ENCODE results near the gene DBNDD2.

Gene DBNDD2

DNA sequence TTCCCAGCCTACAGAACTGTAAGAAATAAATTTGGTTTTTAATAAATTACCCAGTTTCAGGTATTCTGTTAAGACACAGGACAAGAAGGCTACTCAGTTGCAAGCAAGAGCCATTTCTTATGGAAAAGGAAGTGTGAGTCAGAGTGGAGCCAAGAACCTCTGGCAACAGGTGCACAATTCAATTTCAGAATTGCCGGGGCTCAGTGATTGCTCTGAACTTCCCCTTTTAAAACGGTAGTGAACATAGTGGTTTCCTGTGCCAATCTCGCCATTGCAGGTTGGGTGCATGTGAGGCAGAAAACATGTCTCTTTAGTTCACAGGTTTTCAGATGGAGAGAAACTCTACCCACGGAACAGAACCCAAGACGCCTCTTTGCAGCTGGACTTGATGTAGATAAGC is 24.2 kb downstream of the DBNDD2 start:
- no peak for DNase-seq
- no peak overlapping the region for H3K4me3 ChIP-seq
- no peaks in the 10 kb centered on the region for H3K27me3 ChIP-seq
- peaks cover 0 to 13% (median 0%) of the 10 kb centered on the region in 4 donors for H3K4me1 ChIP-seq
- H3K9me3 ChIP-seq, result no peaks in the 10 kb centered on the region
- peak overlapping the region in 1 of 2 donors; percentile 52 for H3K27ac ChIP-seq
- H3K36me3 ChIP-seq, result peaks cover 0 to 6% (median 0%) of the 10 kb centered on the region in 3 donors
- intact Hi-C loops (cut with DNase I; ENCODE audit: low total_unique reads), result no loop called here
- TF ChIP-seq, protein P1, sequence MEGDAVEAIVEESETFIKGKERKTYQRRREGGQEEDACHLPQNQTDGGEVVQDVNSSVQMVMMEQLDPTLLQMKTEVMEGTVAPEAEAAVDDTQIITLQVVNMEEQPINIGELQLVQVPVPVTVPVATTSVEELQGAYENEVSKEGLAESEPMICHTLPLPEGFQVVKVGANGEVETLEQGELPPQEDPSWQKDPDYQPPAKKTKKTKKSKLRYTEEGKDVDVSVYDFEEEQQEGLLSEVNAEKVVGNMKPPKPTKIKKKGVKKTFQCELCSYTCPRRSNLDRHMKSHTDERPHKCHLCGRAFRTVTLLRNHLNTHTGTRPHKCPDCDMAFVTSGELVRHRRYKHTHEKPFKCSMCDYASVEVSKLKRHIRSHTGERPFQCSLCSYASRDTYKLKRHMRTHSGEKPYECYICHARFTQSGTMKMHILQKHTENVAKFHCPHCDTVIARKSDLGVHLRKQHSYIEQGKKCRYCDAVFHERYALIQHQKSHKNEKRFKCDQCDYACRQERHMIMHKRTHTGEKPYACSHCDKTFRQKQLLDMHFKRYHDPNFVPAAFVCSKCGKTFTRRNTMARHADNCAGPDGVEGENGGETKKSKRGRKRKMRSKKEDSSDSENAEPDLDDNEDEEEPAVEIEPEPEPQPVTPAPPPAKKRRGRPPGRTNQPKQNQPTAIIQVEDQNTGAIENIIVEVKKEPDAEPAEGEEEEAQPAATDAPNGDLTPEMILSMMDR (IDR thresholded peaks at IDR 0.05), result no peak

DNA sequence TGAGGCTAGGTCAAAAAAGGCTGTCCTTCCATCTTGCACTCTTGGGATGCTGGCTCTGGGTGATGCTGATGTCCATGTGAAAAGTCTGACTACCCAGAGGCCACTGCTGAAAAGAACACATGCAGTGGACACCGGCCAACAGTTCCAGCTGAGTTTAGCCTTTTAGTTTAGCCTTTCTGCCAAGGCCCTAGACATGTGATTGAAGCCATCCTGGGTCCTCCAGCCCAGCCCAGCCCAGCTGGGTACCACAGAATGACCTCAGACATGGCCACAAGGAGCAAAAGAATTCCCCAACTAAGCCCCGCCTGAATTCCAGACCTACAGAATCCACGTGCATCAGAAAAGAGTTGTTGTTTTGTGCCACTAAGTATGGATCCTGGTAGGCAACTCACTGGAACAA is 25.2 kb downstream of the DBNDD2 start:
- H3K9me3 ChIP-seq, result no peaks in the 10 kb centered on the region
- H3K27ac ChIP-seq, result peak overlapping the region; percentile 36 to 52
- H3K36me3 ChIP-seq, result no peaks in the 10 kb centered on the region
- peak; percentile 68 to 92 for DNase-seq
- intact Hi-C loops (cut with DNase I; ENCODE audit: low total_unique reads), result no loop called here
- TF ChIP-seq, protein P1 (IDR thresholded peaks at IDR 0.05), result no peak
- H3K4me1 ChIP-seq, result peaks cover 0 to 13% (median 0%) of the 10 kb centered on the region in 4 donors
- no peak overlapping the region for H3K4me3 ChIP-seq
- no peaks in the 10 kb centered on the region for H3K27me3 ChIP-seq

DNA sequence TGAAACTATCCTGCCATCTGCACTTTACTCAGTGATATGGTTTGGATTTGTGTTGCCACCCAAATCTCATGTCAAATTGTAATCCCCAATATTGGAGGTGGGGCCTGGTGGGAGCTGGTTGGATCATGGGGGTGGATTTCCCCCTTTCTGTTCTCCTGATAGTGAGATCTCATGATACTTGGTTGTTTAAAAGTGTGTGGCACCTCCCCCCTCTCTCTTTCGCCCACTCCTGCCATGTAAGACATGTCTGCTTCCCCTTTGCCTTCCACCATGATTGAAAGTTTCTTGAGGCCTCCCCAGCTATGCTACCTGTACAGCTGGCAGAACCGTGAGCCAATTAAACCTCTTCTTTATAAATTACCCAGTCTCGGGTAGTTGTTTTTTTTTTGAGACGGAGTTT is 25.9 kb downstream of the DBNDD2 start:
- Histone ChIP-seq H3K27ac (peak overlapping the region; percentile 36 to 52), H3K27me3 (no peaks in the 10 kb centered on the region), H3K9me3 (no peaks in the 10 kb centered on the region), H3K4me1 (peaks cover 0 to 13% (median 0%) of the 10 kb centered on the region in 4 donors), H3K36me3 (no peaks in the 10 kb centered on the region), H3K4me3 (no peak overlapping the region)
- intact Hi-C loops (cut with DNase I; ENCODE audit: low total_unique reads), result loop anchor here (2.0 kb wide), 1 partner anchor 61 kb away; no protein-coding TSS in a partner anchor
- no peak for DNase-seq
- TF ChIP-seq, protein P1 (IDR thresholded peaks at IDR 0.05), result no peak

DNA sequence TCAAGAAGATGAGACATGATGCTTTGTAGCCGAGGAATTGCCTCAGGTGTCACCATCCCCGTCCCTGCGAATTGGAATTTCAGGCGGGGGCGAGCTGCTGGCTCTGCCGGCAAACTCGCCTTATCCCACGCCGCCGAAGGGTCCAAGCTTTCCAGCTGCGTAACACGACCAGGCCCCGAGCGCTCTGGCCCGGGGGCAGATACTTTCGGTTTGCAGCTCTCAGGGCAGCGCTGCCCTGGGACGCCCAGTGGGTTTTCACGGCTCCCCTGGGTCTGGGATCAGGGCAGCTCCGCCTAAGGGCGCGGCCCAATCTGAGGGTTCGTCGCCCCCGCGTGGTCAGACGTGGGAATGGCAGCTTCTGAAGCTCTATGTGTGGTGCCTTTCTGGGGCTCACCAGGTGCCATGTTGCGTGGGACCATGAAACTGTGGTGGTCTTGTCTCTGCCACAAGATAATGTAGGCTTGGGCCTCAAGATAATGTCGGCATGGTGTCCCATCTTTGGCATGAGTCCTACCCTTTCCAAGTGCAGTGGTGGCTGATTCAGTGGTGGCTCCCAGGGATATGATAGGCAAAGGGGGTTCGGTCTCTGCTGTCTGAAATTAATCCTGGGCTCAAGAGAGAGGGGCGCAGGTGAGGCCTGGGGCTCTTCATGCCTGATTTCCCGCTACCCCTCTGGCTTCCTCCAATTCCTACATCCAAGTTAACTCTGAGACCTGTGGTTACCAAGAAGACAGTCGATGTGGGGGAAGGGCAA is 28.8 kb downstream of the DBNDD2 start:
- peak; percentile 89 to 94 for DNase-seq
- Histone ChIP-seq H3K9me3 (no peaks in the 10 kb centered on the region), H3K4me3 (peak overlapping the region; percentile 55 to 61), H3K27ac (peak overlapping the region; percentile 82 to 86), H3K27me3 (no peaks in the 10 kb centered on the region), H3K36me3 (no peaks in the 10 kb centered on the region), H3K4me1 (peaks cover 0 to 13% (median 0%) of the 10 kb centered on the region in 4 donors)
- intact Hi-C loops (cut with DNase I; ENCODE audit: low total_unique reads), result loop anchor here (5.0 kb wide), 1 partner anchor 120 kb away; no protein-coding TSS in a partner anchor
- TF ChIP-seq, protein P1 (IDR thresholded peaks at IDR 0.05), result peak; percentile 90 to 96

DNA sequence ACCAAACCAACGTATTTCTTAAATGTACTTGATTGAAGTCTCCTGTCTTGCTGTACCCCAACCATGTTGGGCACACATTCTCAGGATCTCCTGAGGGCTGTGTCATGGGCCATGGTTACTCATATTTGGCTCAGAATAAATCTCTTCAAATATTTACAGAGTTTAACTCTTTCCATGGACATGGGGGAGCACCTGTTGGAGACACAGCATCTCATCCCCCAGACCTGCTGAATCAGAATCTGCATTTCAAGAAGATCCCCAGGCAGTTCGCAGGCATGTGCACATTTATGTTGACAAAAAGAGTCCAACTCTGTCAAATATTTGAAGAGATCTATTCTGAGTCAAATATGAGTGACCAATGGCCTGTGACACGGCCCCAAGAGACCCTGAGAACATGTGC is 32.3 kb downstream of the DBNDD2 start:
- H3K27ac ChIP-seq, result no peak overlapping the region
- H3K9me3 ChIP-seq, result no peaks in the 10 kb centered on the region
- H3K27me3 ChIP-seq, result peaks cover 0 to 2% of the 10 kb centered on the region in 2 donors
- H3K4me3 ChIP-seq, result no peak overlapping the region
- TF ChIP-seq, protein P1 (IDR thresholded peaks at IDR 0.05), result no peak
- no peak for DNase-seq
- H3K4me1 ChIP-seq, result peaks cover 0 to 6% (median 0%) of the 10 kb centered on the region in 4 donors
- intact Hi-C loops (cut with DNase I; ENCODE audit: low total_unique reads), result loop anchor here (10.0 kb wide), 1 partner anchor 334 kb away; no protein-coding TSS in a partner anchor
- H3K36me3 ChIP-seq, result no peaks in the 10 kb centered on the region
